OCI-LY3 (cell line): ENCODE results near the gene USH2A.

ENCODE experiments used
- EZH2phosphoT487 ChIP-seq: fragments of 200-600 bp; shearing (Covaris generic); IDR thresholded peaks from 2 replicates; pipeline ENCODE4 v1.6.1; 2018; ENCODE audit warnings: antibody characterized with exemption, mixed run types, low read depth
- TF ChIP-seq, protein P1 (sequence below): fragments of 200-600, 300-600 bp; sonication (generic); IDR thresholded peaks from 2 replicates; pipeline ENCODE4 v1.5.1; 2014; ENCODE audit warnings: antibody characterized with exemption, low read length, low read depth

DNA sequence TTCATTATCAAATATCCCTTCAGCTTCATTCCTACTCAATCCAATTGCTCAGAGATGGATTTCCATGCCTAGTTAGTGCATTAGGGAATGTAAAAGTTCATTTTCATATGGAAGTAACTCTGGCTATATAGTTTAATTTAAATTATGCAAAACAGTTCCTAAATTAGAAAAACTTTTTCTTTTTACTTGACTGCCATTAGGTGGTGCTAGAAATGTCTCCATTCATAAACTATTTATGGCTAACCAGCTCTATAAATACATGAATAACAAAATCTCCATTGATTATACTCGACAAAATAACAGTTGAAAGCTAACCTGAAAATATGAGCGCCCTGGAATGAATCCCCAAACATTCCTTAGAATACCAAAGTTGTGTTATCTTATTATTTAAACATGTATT lies 311.4 kb downstream of the USH2A start:
- TF ChIP-seq, protein P1, sequence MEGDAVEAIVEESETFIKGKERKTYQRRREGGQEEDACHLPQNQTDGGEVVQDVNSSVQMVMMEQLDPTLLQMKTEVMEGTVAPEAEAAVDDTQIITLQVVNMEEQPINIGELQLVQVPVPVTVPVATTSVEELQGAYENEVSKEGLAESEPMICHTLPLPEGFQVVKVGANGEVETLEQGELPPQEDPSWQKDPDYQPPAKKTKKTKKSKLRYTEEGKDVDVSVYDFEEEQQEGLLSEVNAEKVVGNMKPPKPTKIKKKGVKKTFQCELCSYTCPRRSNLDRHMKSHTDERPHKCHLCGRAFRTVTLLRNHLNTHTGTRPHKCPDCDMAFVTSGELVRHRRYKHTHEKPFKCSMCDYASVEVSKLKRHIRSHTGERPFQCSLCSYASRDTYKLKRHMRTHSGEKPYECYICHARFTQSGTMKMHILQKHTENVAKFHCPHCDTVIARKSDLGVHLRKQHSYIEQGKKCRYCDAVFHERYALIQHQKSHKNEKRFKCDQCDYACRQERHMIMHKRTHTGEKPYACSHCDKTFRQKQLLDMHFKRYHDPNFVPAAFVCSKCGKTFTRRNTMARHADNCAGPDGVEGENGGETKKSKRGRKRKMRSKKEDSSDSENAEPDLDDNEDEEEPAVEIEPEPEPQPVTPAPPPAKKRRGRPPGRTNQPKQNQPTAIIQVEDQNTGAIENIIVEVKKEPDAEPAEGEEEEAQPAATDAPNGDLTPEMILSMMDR = peak; percentile 44
- TF ChIP-seq EZH2phosphoT487 = no peak
